Measurements from ENCODE around the gene ST8SIA5. TPM values are rescaled to one million over a fixed set of nuclear protein-coding genes. Genes with fewer than 3 reads are reported as not detected.
A peak's percentile ranks its signal among the peaks of the same experiment; 100 is the strongest.

ST8SIA5 gene
- total and polyA plus RNA-seq, 9 of the 15 experiments (the other 6 are each of a cell fraction or from before 2014, with no cell fraction given), result 0.03 to 0.33 (median 0.06) TPM; not detected in 5

DNA sequence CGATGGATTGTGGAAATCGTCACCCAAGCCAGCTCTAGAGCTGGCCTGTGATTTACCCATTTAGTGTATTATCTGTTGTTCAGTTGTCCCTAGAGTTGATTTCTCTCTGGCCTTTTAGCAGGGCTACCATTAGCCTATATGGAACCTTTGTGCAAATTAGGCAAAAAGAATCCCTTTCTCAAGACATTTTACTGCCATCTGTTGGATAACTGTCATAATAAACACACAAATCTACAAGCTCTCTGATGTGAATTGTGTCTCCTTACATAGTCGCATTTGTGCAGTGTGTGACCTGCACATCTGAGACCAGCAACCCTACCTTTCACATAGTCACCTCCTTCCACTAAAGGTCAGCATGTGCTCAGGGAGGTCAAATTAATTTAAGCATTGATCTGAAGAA is 133.9 kb downstream of the ST8SIA5 start:
- no TSS peak for BruUV-seq (replicated peaks)
- ATAC-seq (no peak), FAIRE-seq (no peak), DNase-seq (ENCODE audit: extremely low read depth in 1 of 4, low spot score in 3 of 4) (peak in 1 of 4 experiments; percentile 1)
- H4K20me1 ChIP-seq (replicated peaks; ENCODE audit: control insufficient read depth, insufficient read depth, low read length), result no peaks in the 10 kb centered on the region
- H3K9me1 ChIP-seq (ENCODE audit: control insufficient read depth, insufficient read depth, low read length), result no peaks in the 10 kb centered on the region
- 0% methylated on average over 3 of the region's 3 CpGs for WGBS (ENCODE audit: insufficient coverage, low coverage, missing lambda C conversion rate)
- TF ChIP-seq RAD21 (CRISPR knock-in tag; conservative IDR thresholded peaks at IDR 0.05 in 1 of 2, IDR thresholded peaks at IDR 0.05 in 1 of 2) (peak; percentile 5 to 32; a peak in 2 of 4 replicates), PHF21A (IDR thresholded peaks at IDR 0.05; ENCODE audit: borderline replicate concordance, low read depth) (no peak), ZNF143 (CRISPR knock-in tag; IDR thresholded peaks at IDR 0.05) (no peak), HNRNPL (IDR thresholded peaks at IDR 0.05; ENCODE audit: low read depth, low read length) (no peak)
- TF ChIP-seq, protein P1, sequence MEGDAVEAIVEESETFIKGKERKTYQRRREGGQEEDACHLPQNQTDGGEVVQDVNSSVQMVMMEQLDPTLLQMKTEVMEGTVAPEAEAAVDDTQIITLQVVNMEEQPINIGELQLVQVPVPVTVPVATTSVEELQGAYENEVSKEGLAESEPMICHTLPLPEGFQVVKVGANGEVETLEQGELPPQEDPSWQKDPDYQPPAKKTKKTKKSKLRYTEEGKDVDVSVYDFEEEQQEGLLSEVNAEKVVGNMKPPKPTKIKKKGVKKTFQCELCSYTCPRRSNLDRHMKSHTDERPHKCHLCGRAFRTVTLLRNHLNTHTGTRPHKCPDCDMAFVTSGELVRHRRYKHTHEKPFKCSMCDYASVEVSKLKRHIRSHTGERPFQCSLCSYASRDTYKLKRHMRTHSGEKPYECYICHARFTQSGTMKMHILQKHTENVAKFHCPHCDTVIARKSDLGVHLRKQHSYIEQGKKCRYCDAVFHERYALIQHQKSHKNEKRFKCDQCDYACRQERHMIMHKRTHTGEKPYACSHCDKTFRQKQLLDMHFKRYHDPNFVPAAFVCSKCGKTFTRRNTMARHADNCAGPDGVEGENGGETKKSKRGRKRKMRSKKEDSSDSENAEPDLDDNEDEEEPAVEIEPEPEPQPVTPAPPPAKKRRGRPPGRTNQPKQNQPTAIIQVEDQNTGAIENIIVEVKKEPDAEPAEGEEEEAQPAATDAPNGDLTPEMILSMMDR (IDR thresholded peaks at IDR 0.05 in 2 of 3, conservative IDR thresholded peaks at IDR 0.05 in 1 of 3; ENCODE audit: insufficient read depth in 2 of 3, low read depth in 1 of 3, low read length in 3 of 3), result peak in 1 of 3 experiments; percentile 32; a peak in 1 of 6 replicates
- H3K4me1 ChIP-seq (replicated peaks in 1 of 2; ENCODE audit: control insufficient read depth in 2 of 2, insufficient read depth in 2 of 2, low read length in 2 of 2), result peaks cover 0 to 5% of the 10 kb centered on the region in 2 experiments; a peak in 2 of 5 replicates
- no peak overlapping the region for H3K4me3 ChIP-seq
- no peaks in the 10 kb centered on the region for H3K36me3 ChIP-seq (ENCODE audit: control insufficient read depth, insufficient read depth, low read length)
- no peak overlapping the region for H3K4me2 ChIP-seq (ENCODE audit: insufficient read depth, low read length)
- ChIA-PET CTCF (ENCODE audit: low intra/inter-chr PET ratio) (no interaction called here), POLR2A (no interaction called here)
- H3K27me3 ChIP-seq (ENCODE audit: control insufficient read depth in 2 of 2, insufficient read depth in 2 of 2, low read length in 2 of 2), result no peaks in the 10 kb centered on the region; a peak in 1 of 5 replicates
- H3K79me2 ChIP-seq (ENCODE audit: control insufficient read depth, insufficient read depth, low read length), result no peaks in the 10 kb centered on the region
- no peak overlapping the region for H2AFZ ChIP-seq (ENCODE audit: low read depth, low read length)
- H3K9me3 ChIP-seq (replicated peaks; ENCODE audit: control insufficient read depth, insufficient read depth, low read depth, low read length), result no peaks in the 10 kb centered on the region
- H3K27ac ChIP-seq (ENCODE audit: extremely low read depth, low read depth, low read length), result no peak overlapping the region
- in situ Hi-C loops (cut with MboI), result no loop called here
- intact Hi-C loops (cut with micrococcal nuclease), result loop anchor here (10.0 kb wide), 1 partner anchor 68 kb away; no protein-coding TSS in a partner anchor
- H3K9ac ChIP-seq (ENCODE audit: insufficient read depth in 1 of 2, low read depth in 2 of 2, low read length in 2 of 2), result no peak overlapping the region
